Measurements from ENCODE around the gene GYS2. TPM values are rescaled to one million over a fixed set of nuclear protein-coding genes. Genes with fewer than 3 reads are reported as not detected.

Gene GYS2
- total and polyA plus RNA-seq, 2 of the 4 experiments (the other 2 are of a cell fraction): not detected

DNA sequence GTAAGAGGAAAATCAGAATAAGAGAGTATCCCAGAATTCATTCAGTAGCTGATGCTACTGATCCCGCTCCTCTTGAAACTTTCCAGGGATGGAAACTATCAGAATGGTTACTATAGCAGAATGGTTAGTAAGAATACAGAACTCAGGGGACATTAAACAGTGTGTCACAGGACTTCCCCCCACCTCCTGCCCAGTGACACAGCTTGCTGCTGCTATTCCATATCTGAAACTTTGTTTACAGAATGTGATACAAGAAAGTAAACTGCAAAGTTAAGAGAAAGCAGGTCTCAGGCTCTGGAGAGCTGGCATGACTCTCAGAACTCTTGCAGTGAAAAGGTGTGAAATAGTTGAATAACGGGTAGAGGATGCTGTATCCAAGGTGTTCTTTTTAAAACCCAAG is 75.2 kb downstream of the GYS2 start:
- Histone ChIP-seq H4K20me1 (ENCODE audit: insufficient read depth, low read length) (no peaks in the 10 kb centered on the region), H3K27me3 (ENCODE audit: control insufficient read depth, insufficient read depth, low read length) (peaks cover 17% of the 10 kb centered on the region), H4K5ac (ENCODE audit: low read depth, low read length) (no peak overlapping the region), H3K4ac (ENCODE audit: low read depth, low read length) (no peak overlapping the region), H3K9me3 (ENCODE audit: control insufficient read depth, insufficient read depth, low read length) (no peaks in the 10 kb centered on the region), H3K18ac (ENCODE audit: low read depth, low read length) (no peak overlapping the region), H2AK9ac (replicated peaks; ENCODE audit: low read depth, low read length, poor library complexity) (no peak overlapping the region), H2BK15ac (ENCODE audit: low read depth, low read length) (no peak overlapping the region), H3K56ac (ENCODE audit: extremely low read depth, insufficient read depth, low read length) (no peak overlapping the region), H3K9me1 (ENCODE audit: insufficient read depth, low read length) (no peaks in the 10 kb centered on the region), H3K14ac (replicated peaks; ENCODE audit: low read depth, low read length) (no peak overlapping the region), H3K36me3 (ENCODE audit: control insufficient read depth, insufficient read depth, low read length) (no peaks in the 10 kb centered on the region), H2BK120ac (ENCODE audit: low read depth, low read length) (no peak overlapping the region), H4K8ac (ENCODE audit: low read depth in 2 of 2, low read length in 2 of 2) (no peak overlapping the region), H3K27ac (ENCODE audit: insufficient read depth, low read length) (no peak overlapping the region), H3K4me1 (ENCODE audit: control insufficient read depth, insufficient read depth, low read length) (no peaks in the 10 kb centered on the region), H3K23ac (ENCODE audit: low read depth, low read length) (no peak overlapping the region), H2BK20ac (ENCODE audit: low read depth, low read length) (no peak overlapping the region), H3K79me1 (ENCODE audit: low read depth in 1 of 2, low read length in 2 of 2) (no peaks in the 10 kb centered on the region), H2AFZ (replicated peaks; ENCODE audit: low read length, poor library complexity) (no peak overlapping the region), H3K4me3 (ENCODE audit: insufficient read depth, low read depth, low read length) (no peak overlapping the region), H3K4me2 (ENCODE audit: low read depth, low read length) (no peak overlapping the region), H2AK5ac (ENCODE audit: low read depth, low read length) (no peak overlapping the region), H4K91ac (ENCODE audit: insufficient read depth, low read depth, low read length) (no peak overlapping the region), H3K9ac (ENCODE audit: low read depth, low read length) (no peak overlapping the region), H2BK5ac (ENCODE audit: low read depth, low read length, poor library complexity, severe bottlenecking) (no peak overlapping the region)
- ChIA-PET POLR2A (ENCODE audit: unreplicated experiment) (no interaction called here), CTCF (no interaction called here)
- in situ Hi-C loops (cut with MboI; ENCODE audit: low sequenced_read_pairs): no loop called here
- TF ChIP-seq BHLHE40 (IDR thresholded peaks at IDR 0.05; ENCODE audit: low read depth, low read length) (no peak), POLR2A (IDR thresholded peaks at IDR 0.05; ENCODE audit: low read depth, low read length) (no peak), NFE2L2 (IDR thresholded peaks at IDR 0.05; ENCODE audit: low read depth, low read length) (no peak), FOS (IDR thresholded peaks at IDR 0.05; ENCODE audit: low read depth, low read length) (no peak), MAFK (IDR thresholded peaks at IDR 0.05; ENCODE audit: low read depth, low read length) (no peak), RAD21 (IDR thresholded peaks at IDR 0.05; ENCODE audit: low read length) (no peak), SMC3 (IDR thresholded peaks at IDR 0.05; ENCODE audit: low read depth, low read length) (no peak), CEBPB (IDR thresholded peaks at IDR 0.05; ENCODE audit: low read depth, low read length) (no peak), MXI1 (IDR thresholded peaks at IDR 0.05; ENCODE audit: borderline replicate concordance, low read depth, low read length) (no peak), MAZ (IDR thresholded peaks at IDR 0.05; ENCODE audit: borderline replicate concordance, low read depth, low read length) (no peak), RCOR1 (IDR thresholded peaks at IDR 0.05; ENCODE audit: insufficient replicate concordance, low read length) (no peak)
- TF ChIP-seq, protein P1, sequence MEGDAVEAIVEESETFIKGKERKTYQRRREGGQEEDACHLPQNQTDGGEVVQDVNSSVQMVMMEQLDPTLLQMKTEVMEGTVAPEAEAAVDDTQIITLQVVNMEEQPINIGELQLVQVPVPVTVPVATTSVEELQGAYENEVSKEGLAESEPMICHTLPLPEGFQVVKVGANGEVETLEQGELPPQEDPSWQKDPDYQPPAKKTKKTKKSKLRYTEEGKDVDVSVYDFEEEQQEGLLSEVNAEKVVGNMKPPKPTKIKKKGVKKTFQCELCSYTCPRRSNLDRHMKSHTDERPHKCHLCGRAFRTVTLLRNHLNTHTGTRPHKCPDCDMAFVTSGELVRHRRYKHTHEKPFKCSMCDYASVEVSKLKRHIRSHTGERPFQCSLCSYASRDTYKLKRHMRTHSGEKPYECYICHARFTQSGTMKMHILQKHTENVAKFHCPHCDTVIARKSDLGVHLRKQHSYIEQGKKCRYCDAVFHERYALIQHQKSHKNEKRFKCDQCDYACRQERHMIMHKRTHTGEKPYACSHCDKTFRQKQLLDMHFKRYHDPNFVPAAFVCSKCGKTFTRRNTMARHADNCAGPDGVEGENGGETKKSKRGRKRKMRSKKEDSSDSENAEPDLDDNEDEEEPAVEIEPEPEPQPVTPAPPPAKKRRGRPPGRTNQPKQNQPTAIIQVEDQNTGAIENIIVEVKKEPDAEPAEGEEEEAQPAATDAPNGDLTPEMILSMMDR (conservative IDR thresholded peaks at IDR 0.05; ENCODE audit: low read depth, low read length): no peak
- TF ChIP-seq, protein P2, sequence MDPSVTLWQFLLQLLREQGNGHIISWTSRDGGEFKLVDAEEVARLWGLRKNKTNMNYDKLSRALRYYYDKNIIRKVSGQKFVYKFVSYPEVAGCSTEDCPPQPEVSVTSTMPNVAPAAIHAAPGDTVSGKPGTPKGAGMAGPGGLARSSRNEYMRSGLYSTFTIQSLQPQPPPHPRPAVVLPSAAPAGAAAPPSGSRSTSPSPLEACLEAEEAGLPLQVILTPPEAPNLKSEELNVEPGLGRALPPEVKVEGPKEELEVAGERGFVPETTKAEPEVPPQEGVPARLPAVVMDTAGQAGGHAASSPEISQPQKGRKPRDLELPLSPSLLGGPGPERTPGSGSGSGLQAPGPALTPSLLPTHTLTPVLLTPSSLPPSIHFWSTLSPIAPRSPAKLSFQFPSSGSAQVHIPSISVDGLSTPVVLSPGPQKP (IDR thresholded peaks at IDR 0.05; ENCODE audit: borderline replicate concordance, low read depth, low read length): no peak
- TF ChIP-seq, protein P3, sequence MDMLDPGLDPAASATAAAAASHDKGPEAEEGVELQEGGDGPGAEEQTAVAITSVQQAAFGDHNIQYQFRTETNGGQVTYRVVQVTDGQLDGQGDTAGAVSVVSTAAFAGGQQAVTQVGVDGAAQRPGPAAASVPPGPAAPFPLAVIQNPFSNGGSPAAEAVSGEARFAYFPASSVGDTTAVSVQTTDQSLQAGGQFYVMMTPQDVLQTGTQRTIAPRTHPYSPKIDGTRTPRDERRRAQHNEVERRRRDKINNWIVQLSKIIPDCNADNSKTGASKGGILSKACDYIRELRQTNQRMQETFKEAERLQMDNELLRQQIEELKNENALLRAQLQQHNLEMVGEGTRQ (IDR thresholded peaks at IDR 0.05; ENCODE audit: low read depth, low read length): no peak
- dilution Hi-C loops (cut with HindIII; ENCODE audit: low sequenced_read_pairs, unreplicated experiment): no loop called here
- intact Hi-C loops (cut with micrococcal nuclease): no loop called here
- no TSS peak for BruUV-seq (replicated peaks)
- DNase-seq: no peak
- ATAC-seq (ENCODE audit: low read depth): no peak
- WGBS, 2 experiments (ENCODE audit: extremely low coverage in 2 of 2, insufficient read length in 1 of 2): 14% methylated on average over 1 of the region's 2 CpGs; no CpG with 5 or more reads in 1 of the 2 experiments

All from IMR-90 (cell line).